ENCODE results near the gene TPSAB1. TPM values are rescaled to one million over a fixed set of nuclear protein-coding genes. Genes with fewer than 3 reads are reported as not detected.

TPSAB1 gene
- total RNA-seq, 4 donors from 2014 or later: 23.8 to 130 (median 59.4) TPM

DNA sequence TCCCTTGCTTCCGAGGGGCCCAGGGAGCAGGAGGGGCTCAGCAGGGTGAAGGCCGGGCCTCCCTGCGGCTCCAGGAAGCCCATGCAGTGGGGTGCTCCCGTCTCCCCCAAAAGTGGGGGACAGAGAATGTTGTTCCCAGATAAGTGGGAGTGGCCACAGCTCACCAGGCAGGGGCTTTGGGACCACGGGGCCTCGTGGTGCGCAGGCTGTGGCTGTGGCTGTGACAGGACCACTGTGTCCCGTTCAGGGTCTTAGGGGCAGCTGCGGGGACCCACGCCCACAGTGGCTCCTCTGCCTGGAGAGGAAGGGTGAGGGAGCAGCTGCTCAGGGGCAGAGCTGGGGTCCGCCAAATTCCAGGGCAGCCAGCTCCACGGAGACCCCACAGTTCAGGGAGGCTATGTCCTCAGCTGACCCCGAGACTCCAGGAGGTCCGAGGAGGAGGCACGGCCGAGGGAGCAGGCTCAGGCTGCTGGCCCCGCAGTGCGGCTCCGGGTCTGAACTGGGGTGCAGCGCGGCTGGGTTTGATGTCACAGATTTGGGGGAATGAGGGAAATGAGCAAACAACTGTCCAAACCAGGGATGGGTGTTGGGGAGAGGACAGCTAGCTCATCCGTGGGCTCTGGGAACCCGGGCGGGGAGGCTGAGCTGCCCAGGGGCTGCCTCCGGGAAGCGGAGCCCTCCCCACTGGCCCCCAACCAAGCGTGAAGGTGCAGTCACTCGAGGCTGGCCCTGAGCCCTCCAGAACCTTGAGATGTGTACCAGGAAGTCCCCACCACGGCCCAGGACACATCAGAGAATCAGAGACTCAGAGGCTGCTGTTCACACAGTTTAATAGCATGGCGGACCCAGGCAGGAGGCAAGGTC lies 38.8 kb downstream of the TPSAB1 start:
- Histone ChIP-seq H3K4me1 (no peaks in the 10 kb centered on the region), H3K27me3 (no peaks in the 10 kb centered on the region), H3K9me3 (no peaks in the 10 kb centered on the region), H3K36me3 (no peaks in the 10 kb centered on the region), H3K4me3 (no peak overlapping the region), H3K27ac (no peak overlapping the region)
- TF ChIP-seq, protein P1, sequence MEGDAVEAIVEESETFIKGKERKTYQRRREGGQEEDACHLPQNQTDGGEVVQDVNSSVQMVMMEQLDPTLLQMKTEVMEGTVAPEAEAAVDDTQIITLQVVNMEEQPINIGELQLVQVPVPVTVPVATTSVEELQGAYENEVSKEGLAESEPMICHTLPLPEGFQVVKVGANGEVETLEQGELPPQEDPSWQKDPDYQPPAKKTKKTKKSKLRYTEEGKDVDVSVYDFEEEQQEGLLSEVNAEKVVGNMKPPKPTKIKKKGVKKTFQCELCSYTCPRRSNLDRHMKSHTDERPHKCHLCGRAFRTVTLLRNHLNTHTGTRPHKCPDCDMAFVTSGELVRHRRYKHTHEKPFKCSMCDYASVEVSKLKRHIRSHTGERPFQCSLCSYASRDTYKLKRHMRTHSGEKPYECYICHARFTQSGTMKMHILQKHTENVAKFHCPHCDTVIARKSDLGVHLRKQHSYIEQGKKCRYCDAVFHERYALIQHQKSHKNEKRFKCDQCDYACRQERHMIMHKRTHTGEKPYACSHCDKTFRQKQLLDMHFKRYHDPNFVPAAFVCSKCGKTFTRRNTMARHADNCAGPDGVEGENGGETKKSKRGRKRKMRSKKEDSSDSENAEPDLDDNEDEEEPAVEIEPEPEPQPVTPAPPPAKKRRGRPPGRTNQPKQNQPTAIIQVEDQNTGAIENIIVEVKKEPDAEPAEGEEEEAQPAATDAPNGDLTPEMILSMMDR (IDR thresholded peaks at IDR 0.05): no peak
- TF ChIP-seq POLR2A (IDR thresholded peaks at IDR 0.05): no peak
- DNase-seq: no peak

DNA sequence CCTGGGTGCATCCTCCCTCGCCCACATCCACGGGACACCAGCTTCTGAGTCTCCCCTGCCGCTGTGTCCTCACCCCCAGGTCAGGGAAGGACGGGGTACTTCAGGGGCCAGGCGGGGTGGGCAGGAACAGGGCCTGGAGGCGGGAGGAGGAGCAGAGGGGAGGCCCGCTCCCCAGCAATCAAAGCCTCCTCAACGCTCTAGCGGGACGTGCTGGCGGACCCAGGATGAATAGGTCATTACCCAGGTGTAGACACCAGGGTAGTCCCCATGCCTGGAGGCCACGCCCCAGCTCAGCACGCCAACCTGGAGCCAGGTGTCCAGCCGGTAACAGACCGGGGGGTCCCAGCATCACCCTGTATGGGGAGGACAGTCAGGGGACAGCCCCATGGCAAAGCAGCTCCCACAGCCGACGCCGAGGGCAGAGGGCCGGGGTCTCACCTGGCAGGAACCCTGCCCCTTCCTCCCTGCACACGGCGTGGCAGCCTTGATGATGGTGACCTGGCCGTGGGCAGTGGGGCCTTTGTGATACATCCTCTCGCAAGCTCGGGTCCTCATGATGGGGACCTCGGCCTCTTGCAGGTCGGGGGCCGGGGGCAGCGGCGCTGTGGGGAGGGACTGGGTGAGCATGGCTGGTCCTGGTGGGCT lies 39.6 kb downstream of the TPSAB1 start:
- H3K9me3 ChIP-seq: no peaks in the 10 kb centered on the region
- H3K36me3 ChIP-seq: no peaks in the 10 kb centered on the region
- no peaks in the 10 kb centered on the region for H3K27me3 ChIP-seq
- TF ChIP-seq, protein P1 (IDR thresholded peaks at IDR 0.05): no peak
- no peak for TF ChIP-seq POLR2A (IDR thresholded peaks at IDR 0.05)
- DNase-seq: no peak
- no peak overlapping the region for H3K27ac ChIP-seq
- H3K4me3 ChIP-seq: no peak overlapping the region
- H3K4me1 ChIP-seq: no peaks in the 10 kb centered on the region

DNA sequence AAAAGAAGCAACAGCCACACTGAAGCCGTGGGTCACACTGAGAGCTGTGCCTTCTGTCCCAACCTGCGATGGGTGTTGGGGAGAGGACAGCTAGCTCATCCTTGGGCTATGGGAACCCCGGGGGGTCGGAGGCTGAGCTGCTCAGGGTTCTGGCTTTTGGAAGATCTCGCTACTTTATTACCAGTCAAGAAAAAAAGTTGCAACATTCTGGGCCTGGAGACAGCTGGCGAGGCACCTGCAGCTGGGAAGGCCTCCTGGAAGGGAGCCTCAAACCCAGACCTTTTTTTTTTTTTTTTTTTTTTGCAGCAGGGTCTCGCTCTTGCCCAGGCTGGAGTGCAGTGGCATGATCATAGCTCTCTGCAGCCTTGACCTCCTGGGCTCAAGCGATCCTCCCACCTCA lies 40.3 kb downstream of the TPSAB1 start:
- H3K4me1 ChIP-seq: no peaks in the 10 kb centered on the region
- H3K4me3 ChIP-seq: no peak overlapping the region
- no peaks in the 10 kb centered on the region for H3K36me3 ChIP-seq
- no peak overlapping the region for H3K27ac ChIP-seq
- TF ChIP-seq, protein P1 (IDR thresholded peaks at IDR 0.05): no peak
- no peak for TF ChIP-seq POLR2A (IDR thresholded peaks at IDR 0.05)
- no peaks in the 10 kb centered on the region for H3K27me3 ChIP-seq
- no peak for DNase-seq
- H3K9me3 ChIP-seq: no peaks in the 10 kb centered on the region

DNA sequence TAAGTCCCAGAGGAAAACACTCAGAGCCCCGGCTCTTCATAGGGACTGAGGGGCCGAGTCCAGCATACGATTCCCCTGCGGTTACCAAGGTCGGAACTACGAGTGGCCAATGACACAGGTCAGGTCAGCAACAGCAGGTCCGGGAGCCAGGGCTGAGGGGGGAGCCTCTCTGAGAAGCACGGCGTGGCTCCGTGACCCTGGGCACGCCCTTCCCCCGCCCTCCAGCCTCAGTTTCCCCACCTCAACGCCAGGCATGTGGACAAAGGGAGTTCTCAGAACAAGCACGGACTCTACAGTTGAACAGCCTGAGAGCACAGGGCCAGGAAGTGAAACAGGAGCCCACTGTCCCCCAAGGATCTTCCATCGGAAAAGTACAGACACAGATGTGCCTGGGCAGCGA lies 41.0 kb downstream of the TPSAB1 start:
- TF ChIP-seq, protein P1 (IDR thresholded peaks at IDR 0.05): no peak
- TF ChIP-seq POLR2A (IDR thresholded peaks at IDR 0.05): no peak
- H3K4me3 ChIP-seq: no peak overlapping the region
- no peaks in the 10 kb centered on the region for H3K36me3 ChIP-seq
- no peaks in the 10 kb centered on the region for H3K4me1 ChIP-seq
- no peaks in the 10 kb centered on the region for H3K9me3 ChIP-seq
- no peak for DNase-seq
- H3K27ac ChIP-seq: no peak overlapping the region
- no peaks in the 10 kb centered on the region for H3K27me3 ChIP-seq

DNA sequence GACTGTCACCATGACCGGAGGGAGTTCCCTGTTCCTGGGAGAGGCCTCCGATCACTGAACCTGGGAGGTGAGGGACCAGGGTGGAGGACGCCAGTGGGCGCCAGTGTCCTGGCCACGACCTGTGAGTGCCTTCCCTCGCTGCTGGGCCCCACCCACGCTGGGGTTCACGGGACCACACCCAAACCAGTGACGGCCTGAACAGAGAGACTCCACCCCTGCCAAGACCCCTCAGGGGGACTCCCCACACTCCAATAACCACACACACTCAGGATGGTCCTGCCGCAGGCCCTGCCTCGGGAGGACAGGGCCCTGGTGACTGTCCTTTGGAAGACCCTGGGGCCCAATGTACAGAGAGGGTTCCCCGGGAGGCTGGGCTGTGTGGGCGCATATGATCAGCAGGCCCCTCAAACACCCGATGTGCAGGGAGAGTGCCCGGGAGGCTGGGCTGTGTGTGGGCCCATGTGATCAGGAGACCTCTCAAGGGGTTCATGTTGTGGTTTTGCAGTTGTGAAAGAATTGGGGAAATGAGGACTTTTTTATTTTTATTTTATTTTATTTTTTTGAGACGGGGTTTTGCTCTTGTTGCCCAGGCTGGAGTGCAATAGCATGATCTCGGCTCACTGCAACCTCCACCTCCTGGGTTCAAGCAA lies 41.9 kb downstream of the TPSAB1 start:
- no peaks in the 10 kb centered on the region for H3K27me3 ChIP-seq
- no peaks in the 10 kb centered on the region for H3K36me3 ChIP-seq
- no peak overlapping the region for H3K4me3 ChIP-seq
- no peak for TF ChIP-seq POLR2A (IDR thresholded peaks at IDR 0.05)
- TF ChIP-seq, protein P1 (IDR thresholded peaks at IDR 0.05): no peak
- no peak overlapping the region for H3K27ac ChIP-seq
- DNase-seq: no peak
- H3K4me1 ChIP-seq: no peaks in the 10 kb centered on the region
- H3K9me3 ChIP-seq: no peaks in the 10 kb centered on the region

Measured in Peyer's patch (tissue), 4 donors.